GM12801 (cell line): ENCODE data around the gene MEIOB.

Experiments
- CTCF ChIP-seq: IDR thresholded peaks from one replicate; pipeline ENCODE4 v1.5.1; 2011; ENCODE audit warnings: control low read depth; ENCODE audit not compliant: insufficient read length; ENCODE audit errors: extremely low read depth

MEIOB gene

GRCh38 chr16:1878256-1878655 is 6.3 kb upstream of the MEIOB start:
- no peak for TF ChIP-seq CTCF

GRCh38 chr16:1877804-1878203 is 5.8 kb upstream of the MEIOB start:
- TF ChIP-seq CTCF, result no peak

- TF ChIP-seq CTCF, result no peak
These were observed 5.1 kb upstream of the MEIOB start for GRCh38 chr16:1877089-1877488.

GRCh38 chr16:1876468-1876867 is 4.5 kb upstream of the MEIOB start:
- TF ChIP-seq CTCF, result no peak

- TF ChIP-seq CTCF, result no peak
These were observed 2.9 kb upstream of the MEIOB start for GRCh38 chr16:1874854-1875253.

- TF ChIP-seq CTCF, result no peak
These were observed 1.4 kb downstream of the MEIOB start for GRCh38 chr16:1870365-1871082.

- no peak for TF ChIP-seq CTCF
These were observed 5.9 kb downstream of the MEIOB start for GRCh38 chr16:1865902-1866690.
